GM19238 (cell line): ENCODE results near the gene MALAT1.
"Not testable (repeated sequence)": the region's sequence is repeated elsewhere in the genome, so short reads cannot be mapped to it uniquely, and the experiment has no call there.

Experiments used
- DNase-seq: peaks from one replicate; pipeline ENCODE4 v3.0.0; 2011; ENCODE audit warnings: low spot score; ENCODE audit not compliant: insufficient read length

The MALAT1 gene

GRCh38 chr11:65521777-65522521 lies 23.1 kb downstream of the MALAT1 start:
- not testable (repeated sequence) for DNase-seq

- not testable (repeated sequence) for DNase-seq
These were observed 24.1 kb downstream of the MALAT1 start for GRCh38 chr11:65522718-65523630.

- not testable (repeated sequence) for DNase-seq
These were observed 24.8 kb downstream of the MALAT1 start for GRCh38 chr11:65523631-65523968.

GRCh38 chr11:65524014-65524740 lies 25.3 kb downstream of the MALAT1 start:
- DNase-seq = no peak

GRCh38 chr11:65524741-65525545 lies 26.1 kb downstream of the MALAT1 start, which contains the start of gene SCYL1:
SCYL1 (plus strand) TSS chr11:65525083; CDS start chr11:65525154, 71 bp downstream.
- peak; percentile 76 for DNase-seq

- DNase-seq = no peak
These were observed 27.0 kb downstream of the MALAT1 start for GRCh38 chr11:65525546-65526480.

GRCh38 chr11:65526744-65527143 lies 27.9 kb downstream of the MALAT1 start:
- DNase-seq = no peak

- DNase-seq = no peak
These were observed 30.0 kb downstream of the MALAT1 start for GRCh38 chr11:65528819-65529350.

- no peak for DNase-seq
These were observed 30.8 kb downstream of the MALAT1 start for GRCh38 chr11:65529475-65530156.

GRCh38 chr11:65530157-65530496 lies 31.3 kb downstream of the MALAT1 start:
- DNase-seq = no peak

- DNase-seq = no peak
These were observed 33.7 kb downstream of the MALAT1 start for GRCh38 chr11:65532388-65533064.

- no peak for DNase-seq
These were observed 36.3 kb downstream of the MALAT1 start for GRCh38 chr11:65535102-65535501.

- DNase-seq = no peak
These were observed 37.8 kb downstream of the MALAT1 start for GRCh38 chr11:65536412-65537295.

GRCh38 chr11:65537296-65537597 lies 38.4 kb downstream of the MALAT1 start:
- DNase-seq = no peak

GRCh38 chr11:65537620-65538231 lies 38.9 kb downstream of the MALAT1 start:
- DNase-seq = no peak

- DNase-seq = no peak
These were observed 39.5 kb downstream of the MALAT1 start for GRCh38 chr11:65538232-65538914.
